Small intestine (tissue), 7 donors: ENCODE measurements around the gene TENM4. TPM values are rescaled to one million over a fixed set of nuclear protein-coding genes. Genes with fewer than 3 reads are reported as not detected.

ENCODE experiments used
- DNase-seq, 2 donors: peaks; one replicate each; pipeline versions ENCODE4 v3.0.0 to v3.0.0-alpha.2; 2013
- FAIRE-seq: peaks from 2 replicates; lab custom pipeline; 2012; peaks lifted over from hg19 to GRCh38; lab: Jason Lieb, UNC
- H3K27ac ChIP-seq, 3 donors: one replicate each; pipeline ENCODE4 v1.5.1; 2013; ENCODE audit warnings: low read length in 2 of 3, mild to moderate bottlenecking in 2 of 3, control low read depth in 1 of 3, inconsistent platforms in 1 of 3, low read depth in 1 of 3, moderate library complexity in 1 of 3
- H3K27me3 ChIP-seq, 3 donors: one replicate each; pipeline ENCODE4 v1.6.1; 2013; ENCODE audit warnings: low read length in 3 of 3, inconsistent platforms in 1 of 3; ENCODE audit not compliant: control insufficient read depth in 3 of 3, insufficient read depth in 3 of 3
- H3K36me3 ChIP-seq, 3 donors: one replicate each; pipeline ENCODE4 v1.6.1; 2013; ENCODE audit warnings: low read length in 3 of 3, inconsistent platforms in 1 of 3, low read depth in 1 of 3, mild to moderate bottlenecking in 1 of 3, moderate library complexity in 1 of 3; ENCODE audit not compliant: control insufficient read depth in 3 of 3, insufficient read depth in 2 of 3
- H3K4me1 ChIP-seq, 3 donors: one replicate each; pipeline ENCODE4 v1.6.1; 2013; ENCODE audit warnings: low read length in 2 of 3, inconsistent platforms in 1 of 3, low read depth in 1 of 3, mild to moderate bottlenecking in 1 of 3, moderate library complexity in 1 of 3; ENCODE audit not compliant: control insufficient read depth in 3 of 3, insufficient read depth in 2 of 3
- H3K4me3 ChIP-seq, 3 donors: one replicate each; pipeline ENCODE4 v1.5.1; 2013; ENCODE audit warnings: low read length in 3 of 3, control low read depth in 1 of 3, inconsistent platforms in 1 of 3, low read depth in 1 of 3, mild to moderate bottlenecking in 1 of 3, moderate library complexity in 1 of 3
- H3K9me3 ChIP-seq, 2 donors: one replicate each; pipeline ENCODE4 v1.6.1; 2013; ENCODE audit warnings: low read depth in 1 of 2, low read length in 1 of 2; ENCODE audit not compliant: control insufficient read depth in 2 of 2, insufficient read depth in 1 of 2
- WGBS, 3 donors: extraction: QIAGEN DNeasy Blood & Tissue Kit; methylation state at CpG; one replicate each; pipeline ENCODE4 v1.1.7; 2013; 5-methylcytosine and 5-hydroxymethylcytosine counted together
- polyA plus RNA-seq, 4 donors: library from polyadenylated mRNA; stranded (reverse) in 3 of 4; unstranded in 1 of 4; fragments of 200-250 nt in 3 of 4; fragments of 120-200 nt in 1 of 4; gene quantifications; one replicate each; pipeline versions ENCODE4 v1.2.1 to v1.2.3, GENCODE V29; 2013
- donor health status: healthy with polysubstance abuse.
- donor health status: control.
- donor health status: control.
- donor health status: Bipolar disorder and iron deficiency.
- donor health status: healthy.

TENM4 gene
- polyA plus RNA-seq, 4 donors = under 0.01 to 0.96 (median 0.31) TPM; not detected in 1

DNA sequence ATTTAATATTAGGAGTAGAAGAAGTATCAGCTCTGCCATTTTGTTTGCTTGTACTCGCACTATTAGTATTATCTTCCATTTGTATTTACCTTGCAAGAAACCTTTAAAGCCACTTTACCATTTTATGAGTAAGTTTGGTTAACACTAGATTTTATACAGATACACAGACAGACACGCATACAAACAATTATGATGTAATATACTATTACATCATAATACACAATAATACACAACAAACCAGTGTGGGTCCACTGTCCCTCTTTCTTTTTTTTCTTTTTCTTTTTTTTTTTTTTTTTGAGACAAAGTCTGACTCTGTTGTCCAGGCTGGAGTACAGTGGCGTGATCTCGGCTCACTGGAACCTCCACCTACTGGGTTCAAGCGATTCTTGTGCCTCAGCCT lies 695.9 kb downstream of the TENM4 start:
- Histone ChIP-seq H3K27ac (no peak overlapping the region), H3K9me3 (no peaks in the 10 kb centered on the region), H3K4me1 (no peaks in the 10 kb centered on the region), H3K4me3 (no peak overlapping the region), H3K36me3 (no peaks in the 10 kb centered on the region), H3K27me3 (no peaks in the 10 kb centered on the region)
- WGBS, 3 donors = 90 to 96% (median 95%) methylated on average over 5 of the region's 5 CpGs
- FAIRE-seq = no peak
- no peak for DNase-seq

DNA sequence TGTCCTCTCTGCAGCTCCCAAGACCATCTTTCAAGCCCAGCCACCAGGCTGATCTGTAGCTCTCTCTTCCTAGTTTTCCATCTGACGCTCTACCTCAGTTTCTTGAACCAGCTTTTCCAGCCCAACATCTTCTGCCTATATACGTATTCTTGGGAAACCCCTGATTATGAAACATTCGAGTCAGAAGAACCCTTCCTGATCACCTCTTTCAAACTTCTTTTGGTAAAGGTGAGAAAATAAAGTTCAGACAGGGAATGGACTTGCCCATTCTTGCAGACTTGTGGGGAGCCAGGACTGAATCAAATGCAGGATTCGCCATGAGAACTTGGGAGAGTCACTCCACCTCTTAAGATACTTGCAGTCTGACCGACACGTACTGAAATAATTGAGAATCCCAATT lies 696.6 kb downstream of the TENM4 start:
- no peaks in the 10 kb centered on the region for H3K4me1 ChIP-seq
- H3K27ac ChIP-seq = no peak overlapping the region
- WGBS, 3 donors = 90 to 94% (median 94%) methylated on average over 6 of the region's 6 CpGs
- DNase-seq (no peak), FAIRE-seq (no peak)
- no peaks in the 10 kb centered on the region for H3K27me3 ChIP-seq
- no peaks in the 10 kb centered on the region for H3K36me3 ChIP-seq
- H3K9me3 ChIP-seq = no peaks in the 10 kb centered on the region
- H3K4me3 ChIP-seq = no peak overlapping the region

DNA sequence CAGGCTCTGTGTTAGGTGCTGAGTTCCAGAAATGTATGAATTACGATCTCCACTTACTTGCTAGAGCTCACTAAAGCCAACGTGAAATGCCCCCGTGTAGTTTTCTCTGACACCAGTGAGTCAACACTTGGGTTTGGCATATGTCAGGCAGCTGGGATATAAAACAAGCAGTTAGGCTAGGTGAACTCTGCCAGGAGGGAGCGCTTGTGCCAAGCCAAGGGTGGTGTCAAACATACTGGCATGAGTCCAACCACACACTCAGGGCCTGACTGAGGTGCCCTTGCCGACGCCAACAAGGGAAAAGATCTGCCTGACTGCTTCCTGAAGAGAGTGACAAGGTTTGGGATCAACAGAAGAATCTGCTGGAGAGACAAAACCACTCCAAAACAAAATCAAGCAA lies 698.4 kb downstream of the TENM4 start:
- Histone ChIP-seq H3K9me3 (no peaks in the 10 kb centered on the region), H3K4me3 (no peak overlapping the region), H3K4me1 (no peaks in the 10 kb centered on the region), H3K27me3 (no peaks in the 10 kb centered on the region), H3K36me3 (no peaks in the 10 kb centered on the region), H3K27ac (no peak overlapping the region)
- no peak for FAIRE-seq
- peak in 1 of 2 donors; percentile 90 for DNase-seq
- WGBS, 3 donors = 8 to 59% (median 22%) methylated on average over 6 of the region's 6 CpGs

DNA sequence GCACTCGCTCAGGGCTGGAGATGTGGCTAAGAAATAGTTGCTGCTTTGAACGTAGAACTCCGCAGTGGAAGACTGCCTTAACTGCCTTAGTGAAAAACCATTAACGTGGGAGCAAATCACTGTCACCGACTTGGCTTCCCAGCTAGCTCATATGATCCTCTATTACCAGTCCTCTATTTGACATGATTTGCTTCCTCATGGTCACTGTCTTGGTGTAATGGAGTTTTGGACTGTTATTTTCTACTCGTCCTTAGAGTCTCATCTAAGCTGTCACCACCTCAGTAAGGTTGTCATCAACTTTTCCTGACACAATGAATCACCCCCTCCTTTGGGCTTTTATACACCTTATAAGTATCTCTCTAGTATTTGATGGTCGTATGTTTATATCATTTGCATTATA lies 699.1 kb downstream of the TENM4 start:
- no peak for DNase-seq
- H3K27ac ChIP-seq = no peak overlapping the region
- no peaks in the 10 kb centered on the region for H3K4me1 ChIP-seq
- 85 to 87% (median 85%) methylated on average over 7 of the region's 7 CpGs for WGBS, 3 donors
- no peaks in the 10 kb centered on the region for H3K9me3 ChIP-seq
- H3K36me3 ChIP-seq = no peaks in the 10 kb centered on the region
- H3K4me3 ChIP-seq = no peak overlapping the region
- FAIRE-seq = no peak
- H3K27me3 ChIP-seq = no peaks in the 10 kb centered on the region

DNA sequence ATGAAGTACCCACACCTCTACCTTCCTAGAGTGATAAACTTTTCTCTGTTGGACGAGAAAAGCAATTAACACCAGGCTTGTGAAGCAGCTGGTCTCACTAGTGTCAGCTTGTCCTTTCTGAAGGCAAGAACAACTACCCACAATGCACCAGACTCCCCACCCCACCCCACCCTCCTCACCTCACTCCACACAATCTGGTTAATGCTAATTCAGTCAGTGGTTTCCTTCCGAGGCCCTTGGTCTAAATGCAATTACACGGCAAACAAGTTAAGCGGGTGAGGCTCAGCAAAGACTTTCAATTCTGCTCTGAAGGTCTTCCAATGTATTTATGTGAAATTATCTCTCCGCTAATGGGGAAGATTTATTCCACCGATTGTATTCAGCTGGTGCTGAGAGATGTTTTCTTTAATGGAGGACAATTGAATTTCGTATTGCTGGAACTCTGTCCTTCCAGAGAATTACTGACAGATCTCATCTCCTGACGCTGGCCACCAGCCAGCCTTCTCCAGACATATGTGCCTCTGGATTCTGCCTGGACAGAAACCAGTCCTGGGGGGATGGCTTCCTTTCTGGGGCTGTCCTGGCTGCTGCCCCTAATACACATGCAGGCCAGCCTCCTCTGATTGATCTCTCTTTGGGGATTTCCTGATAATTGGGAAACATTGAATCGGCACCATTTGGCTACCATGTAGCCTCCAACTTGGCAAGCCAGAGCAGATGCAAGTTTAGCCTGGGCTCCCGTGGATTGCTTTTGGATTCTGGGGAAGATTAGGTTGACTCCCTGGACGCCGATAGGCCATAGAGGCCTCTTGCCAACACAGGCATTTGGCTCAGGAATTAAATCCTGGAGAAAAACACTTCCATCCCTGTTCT lies 700.4 kb downstream of the TENM4 start:
- no peaks in the 10 kb centered on the region for H3K27me3 ChIP-seq
- 38 to 64% (median 53%) methylated on average over 12 of the region's 12 CpGs for WGBS, 3 donors
- no peaks in the 10 kb centered on the region for H3K36me3 ChIP-seq
- no peak overlapping the region for H3K4me3 ChIP-seq
- H3K9me3 ChIP-seq = no peaks in the 10 kb centered on the region
- no peaks in the 10 kb centered on the region for H3K4me1 ChIP-seq
- DNase-seq = peak in 1 of 2 donors; percentile 37
- no peak overlapping the region for H3K27ac ChIP-seq
- no peak for FAIRE-seq

DNA sequence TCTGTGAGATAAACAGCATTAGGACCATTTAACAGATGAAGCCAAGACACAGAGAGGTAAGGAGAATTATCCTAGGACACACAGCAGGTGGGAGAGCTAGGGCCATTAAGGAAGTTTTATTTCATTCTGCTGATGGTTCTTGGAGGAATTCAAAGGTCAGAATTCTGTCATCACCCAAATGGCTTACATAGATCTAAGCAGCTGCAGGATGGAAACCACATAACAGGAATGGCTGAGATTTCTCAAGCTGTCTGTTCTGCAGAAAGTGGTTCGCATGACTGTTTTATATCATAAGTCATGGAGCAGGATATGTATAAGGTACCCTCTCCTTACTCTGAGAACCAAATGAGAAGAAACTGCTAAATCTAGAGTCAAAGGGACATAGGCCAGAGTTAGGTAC lies 702.9 kb downstream of the TENM4 start:
- no peaks in the 10 kb centered on the region for H3K27me3 ChIP-seq
- WGBS, 3 donors = 84 to 91% (median 89%) methylated on average over 1 of the region's 1 CpG
- FAIRE-seq (no peak), DNase-seq (no peak)
- H3K4me1 ChIP-seq = no peaks in the 10 kb centered on the region
- no peaks in the 10 kb centered on the region for H3K36me3 ChIP-seq
- H3K27ac ChIP-seq = no peak overlapping the region
- no peaks in the 10 kb centered on the region for H3K9me3 ChIP-seq
- H3K4me3 ChIP-seq = no peak overlapping the region

DNA sequence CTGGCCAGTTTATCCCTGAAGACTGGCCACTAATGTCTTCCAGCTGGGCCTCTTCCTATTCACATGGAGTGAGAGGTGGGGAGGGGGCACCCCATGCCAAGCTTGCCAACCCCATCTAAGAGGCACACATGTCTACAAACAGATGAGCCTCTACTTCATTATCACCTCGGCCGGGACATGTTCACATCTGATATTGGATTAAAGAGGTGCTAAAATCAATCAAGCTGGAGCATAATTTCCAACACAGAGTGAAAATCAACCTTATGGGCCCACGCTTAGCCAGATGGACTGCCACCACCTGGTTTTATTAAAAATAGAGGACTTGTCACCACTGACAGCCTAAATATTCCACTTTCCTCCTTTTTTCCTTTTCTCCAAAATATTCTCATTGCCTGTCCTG lies 703.5 kb downstream of the TENM4 start:
- Histone ChIP-seq H3K36me3 (no peaks in the 10 kb centered on the region), H3K4me1 (no peaks in the 10 kb centered on the region), H3K27ac (no peak overlapping the region), H3K4me3 (no peak overlapping the region), H3K27me3 (no peaks in the 10 kb centered on the region), H3K9me3 (no peaks in the 10 kb centered on the region)
- 90 to 93% (median 91%) methylated on average over 3 of the region's 3 CpGs for WGBS, 3 donors
- FAIRE-seq (no peak), DNase-seq (no peak)

DNA sequence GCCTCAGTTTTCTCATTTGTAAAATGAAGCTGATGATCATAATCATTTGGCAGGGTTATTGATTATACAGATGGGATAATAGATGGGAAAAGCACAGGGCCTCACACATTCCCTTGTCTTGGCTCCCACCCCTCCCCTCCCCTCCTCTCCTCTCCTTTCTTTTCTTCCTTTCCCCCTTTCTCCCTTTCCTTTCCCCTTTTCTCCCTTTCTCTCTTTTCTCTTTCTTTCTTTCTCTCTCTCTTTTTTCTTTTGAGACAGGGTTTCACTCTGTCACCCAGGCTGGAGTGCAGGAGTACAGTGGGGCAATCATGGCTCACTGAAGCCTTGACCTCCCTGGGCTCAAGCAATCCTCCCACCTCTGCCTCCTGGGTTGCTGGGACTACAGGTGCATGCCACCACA lies 705.1 kb downstream of the TENM4 start:
- DNase-seq = no peak
- FAIRE-seq = no peak

DNA sequence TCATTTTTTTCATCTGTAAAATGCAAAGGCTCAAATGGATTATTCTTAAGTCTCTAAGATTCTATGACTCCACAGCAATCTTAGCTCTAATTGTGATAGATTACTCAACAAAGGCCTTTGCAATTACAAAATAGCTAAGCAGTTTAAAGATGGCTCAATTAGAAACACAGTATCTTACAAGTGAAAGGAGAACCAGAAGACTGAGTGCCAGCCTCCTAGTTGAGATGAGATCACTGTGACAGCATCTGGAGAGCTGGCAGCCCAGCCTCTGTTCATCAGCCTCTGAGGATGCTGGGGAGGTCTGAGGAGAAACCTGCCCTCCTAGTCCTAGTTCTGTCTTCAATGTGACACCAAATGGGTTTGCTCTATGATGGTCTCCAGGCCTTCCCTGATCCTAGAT lies 707.8 kb downstream of the TENM4 start:
- Histone ChIP-seq H3K4me3 (no peak overlapping the region), H3K27ac (no peak overlapping the region), H3K27me3 (no peaks in the 10 kb centered on the region), H3K9me3 (no peaks in the 10 kb centered on the region), H3K4me1 (no peaks in the 10 kb centered on the region), H3K36me3 (no peaks in the 10 kb centered on the region)
- FAIRE-seq (no peak), DNase-seq (no peak)

More for the DNA sequence above, 705.1 kb downstream of the TENM4 start:
- Histone ChIP-seq H3K4me3 (no peak overlapping the region), H3K27ac (no peak overlapping the region), H3K27me3 (no peaks in the 10 kb centered on the region), H3K9me3 (no peaks in the 10 kb centered on the region), H3K36me3 (no peaks in the 10 kb centered on the region), H3K4me1 (no peaks in the 10 kb centered on the region)
